Gastroesophageal sphincter (tissue), 4 donors: Measurements from ENCODE around the gene BTLA. TPM values are rescaled to one million over a fixed set of nuclear protein-coding genes. Genes with fewer than 3 reads are reported as not detected.
"Not testable (repeated sequence)": the region's sequence is repeated elsewhere in the genome, so short reads cannot be mapped to it uniquely, and the experiment has no call there.

Experiments
- ATAC-seq: fragments of 150-250 bp; one replicate; pipeline ENCODE4 v1.9.1; 2016; ENCODE audit warnings: mild to moderate bottlenecking, moderate library complexity
- H3K27ac ChIP-seq, 4 donors: fragments of 200-600 bp; sonication (generic) in 3 of 4; 1 replicate in 3 of 4; 2 replicates in 1 of 4; pipeline ENCODE4 v1.5.1; 2016 to 2019
- H3K27me3 ChIP-seq: fragments of 200-600 bp; sonication (generic); one replicate; pipeline ENCODE4 v1.5.1; 2019
- H3K36me3 ChIP-seq, 2 donors: fragments of 200-600 bp; sonication (generic); one replicate each; pipeline ENCODE4 v1.5.1; 2019; ENCODE audit warnings: control low read depth in 1 of 2
- H3K4me1 ChIP-seq, 3 donors: fragments of 200-600 bp; sonication (generic); 1 replicate in 2 of 3; 2 replicates in 1 of 3; pipeline ENCODE4 v1.5.1; 2016 to 2019; ENCODE audit warnings: control low read depth in 2 of 3
- H3K4me3 ChIP-seq, 2 donors: fragments of 200-600 bp; sonication (generic); one replicate each; pipeline ENCODE4 v1.5.1; 2019; ENCODE audit warnings: mild to moderate bottlenecking in 1 of 2, moderate library complexity in 1 of 2
- H3K9me3 ChIP-seq, 3 donors: fragments of 200-600 bp; sonication (generic); one replicate each; pipeline ENCODE4 v1.5.1; 2017 to 2019; ENCODE audit warnings: control low read depth in 2 of 3
- CTCF ChIP-seq, 4 experiments: fragments of 200-600 bp in 2 of 4; fragments of 450-650 bp in 2 of 4; sonication (generic) in 1 of 4; IDR thresholded peaks; one replicate each; pipeline ENCODE4 v1.5.1; 2017 to 2019; ENCODE audit warnings: antibody characterized with exemption in 4 of 4, mild to moderate bottlenecking in 2 of 4, moderate library complexity in 2 of 4
- EP300 ChIP-seq: sonication (generic); formaldehyde crosslinking; IDR thresholded peaks from one replicate; pipeline ENCODE4 v1.6.1; 2017; ENCODE audit warnings: antibody characterized with exemption, mild to moderate bottlenecking
- POLR2A ChIP-seq, 2 donors: fragments of 450-650 bp; IDR thresholded peaks; one replicate each; pipeline ENCODE4 v1.6.1; 2017; ENCODE audit warnings: antibody characterized with exemption in 2 of 2, mild to moderate bottlenecking in 2 of 2, moderate library complexity in 1 of 2
- POLR2AphosphoS5 ChIP-seq: sonication (generic); formaldehyde crosslinking; IDR thresholded peaks from one replicate; pipeline ENCODE4 v1.6.1; 2017; ENCODE audit warnings: antibody characterized with exemption
- WGBS, 2 donors: methylation state at CpG; one replicate each; pipeline ENCODE4 v1.1.5; 2018; ENCODE audit warnings: low coverage in 1 of 2; 5-methylcytosine and 5-hydroxymethylcytosine counted together
- total RNA-seq, 4 donors: library from RNA; depleted of rRNA; stranded (reverse); fragments of >200 nt; gene quantifications; one replicate each; pipeline ENCODE4 v1.1.0, GENCODE V29; 2016

The BTLA gene
- total RNA-seq, 4 donors from 2014 or later, result 0.08 to 1.8 TPM; not detected in 2

GRCh38 chr3:112429960-112430359, 69.3 kb downstream of the BTLA start:
- Histone ChIP-seq H3K36me3 (no peaks in the 10 kb centered on the region), H3K9me3 (no peaks in the 10 kb centered on the region), H3K4me3 (no peak overlapping the region), H3K4me1 (no peaks in the 10 kb centered on the region), H3K27ac (no peak overlapping the region), H3K27me3 (no peaks in the 10 kb centered on the region)
- 30 to 36% methylated on average over 3 of the region's 3 CpGs for WGBS, 2 donors
- ATAC-seq, result no peak
- TF ChIP-seq POLR2A (IDR thresholded peaks at IDR 0.05) (no peak), POLR2AphosphoS5 (no peak), EP300 (no peak), CTCF (IDR thresholded peaks at IDR 0.05) (no peak)

DNA sequence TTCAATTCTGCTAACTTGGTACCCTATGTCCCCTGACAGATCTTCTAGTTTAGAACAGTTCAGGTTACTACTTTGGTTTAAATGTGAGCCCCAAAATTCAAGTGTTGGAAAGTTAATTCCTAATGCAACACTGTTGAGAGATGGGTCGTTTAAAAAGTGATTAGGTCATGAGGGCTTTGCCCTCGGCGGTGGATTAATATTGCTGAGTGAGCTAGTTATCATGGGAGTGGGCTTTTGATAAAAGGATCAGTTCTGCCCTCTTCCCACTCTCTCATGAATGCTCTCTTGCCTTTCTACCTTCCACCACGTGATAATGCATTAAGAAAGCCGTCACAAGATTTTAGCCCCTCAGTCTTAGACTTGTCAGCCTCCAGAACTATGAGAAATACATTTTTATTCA, 72.1 kb downstream of the BTLA start:
- Histone ChIP-seq H3K9me3 (no peaks in the 10 kb centered on the region), H3K27me3 (no peaks in the 10 kb centered on the region), H3K36me3 (no peaks in the 10 kb centered on the region), H3K27ac (no peak overlapping the region), H3K4me3 (no peak overlapping the region), H3K4me1 (no peaks in the 10 kb centered on the region)
- ATAC-seq, result no peak
- WGBS, 2 donors, result 75 to 91% methylated on average over 4 to 5 of the region's 5 CpGs
- TF ChIP-seq POLR2AphosphoS5, result no peak
- TF ChIP-seq POLR2A (IDR thresholded peaks at IDR 0.05), result no peak
- TF ChIP-seq EP300, result no peak
- TF ChIP-seq CTCF (IDR thresholded peaks at IDR 0.05), result no peak

- no peaks in the 10 kb centered on the region for H3K27me3 ChIP-seq
- no peak overlapping the region for H3K4me3 ChIP-seq
- H3K27ac ChIP-seq, result no peak overlapping the region
- WGBS, 2 donors, result 91 to 97% methylated on average over 2 of the region's 2 CpGs
- no peak for TF ChIP-seq EP300
- TF ChIP-seq POLR2AphosphoS5, result no peak
- no peak for TF ChIP-seq POLR2A (IDR thresholded peaks at IDR 0.05)
- no peak for TF ChIP-seq CTCF (IDR thresholded peaks at IDR 0.05)
- no peaks in the 10 kb centered on the region for H3K36me3 ChIP-seq
- ATAC-seq, result no peak
- no peaks in the 10 kb centered on the region for H3K9me3 ChIP-seq
- H3K4me1 ChIP-seq, result no peaks in the 10 kb centered on the region
Measured at GRCh38 chr3:112425858-112426750, 73.2 kb downstream of the BTLA start.

DNA sequence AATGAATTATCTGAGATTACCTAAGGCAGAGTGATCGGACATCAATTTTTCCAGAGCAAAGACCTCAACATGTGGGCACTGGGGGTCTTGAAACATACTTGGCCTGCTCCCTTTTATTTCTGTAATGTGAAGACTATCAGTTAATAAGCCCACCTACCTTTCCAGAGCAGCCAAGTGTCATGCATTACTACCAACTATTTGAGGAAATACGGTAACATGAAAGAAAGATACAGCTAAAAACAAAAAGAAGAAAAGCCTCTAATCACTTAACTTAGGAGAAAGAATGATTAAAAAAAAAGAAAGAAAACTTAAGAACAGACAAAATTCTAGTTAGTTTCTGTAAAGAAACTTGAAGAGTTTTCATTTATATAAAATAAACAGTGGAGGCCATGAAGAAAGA, 73.9 kb downstream of the BTLA start:
- H3K4me3 ChIP-seq, result no peak overlapping the region
- no peaks in the 10 kb centered on the region for H3K9me3 ChIP-seq
- WGBS, 2 donors, result 100% methylated on average over 2 of the region's 2 CpGs
- no peaks in the 10 kb centered on the region for H3K36me3 ChIP-seq
- no peak for ATAC-seq
- no peaks in the 10 kb centered on the region for H3K27me3 ChIP-seq
- H3K27ac ChIP-seq, result no peak overlapping the region
- TF ChIP-seq CTCF (IDR thresholded peaks at IDR 0.05) (no peak), POLR2AphosphoS5 (no peak), EP300 (no peak), POLR2A (IDR thresholded peaks at IDR 0.05) (no peak)
- no peaks in the 10 kb centered on the region for H3K4me1 ChIP-seq

DNA sequence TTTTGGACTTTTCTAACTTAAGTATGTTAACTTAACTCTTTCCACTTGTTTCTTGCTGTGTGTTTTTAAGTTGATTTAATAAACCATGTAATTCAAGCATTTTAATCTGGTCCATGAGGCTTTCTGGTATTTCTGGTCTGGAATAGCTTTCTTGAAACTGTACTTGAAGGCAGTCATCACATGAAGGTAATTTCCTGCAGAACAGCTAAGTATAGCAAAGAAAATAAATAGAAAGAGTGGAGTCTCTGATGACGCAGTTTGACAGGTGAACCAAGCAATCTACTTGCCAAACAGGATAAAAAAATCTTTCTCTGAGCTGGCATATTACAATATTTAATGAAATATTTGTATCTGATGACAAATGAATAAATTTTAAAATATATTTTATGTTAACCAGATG, 74.9 kb downstream of the BTLA start:
- Histone ChIP-seq H3K4me1 (no peaks in the 10 kb centered on the region), H3K27me3 (no peaks in the 10 kb centered on the region), H3K9me3 (no peaks in the 10 kb centered on the region), H3K27ac (no peak overlapping the region), H3K36me3 (no peaks in the 10 kb centered on the region), H3K4me3 (no peak overlapping the region)
- ATAC-seq, result no peak
- TF ChIP-seq EP300 (no peak), POLR2AphosphoS5 (no peak), POLR2A (IDR thresholded peaks at IDR 0.05) (no peak), CTCF (IDR thresholded peaks at IDR 0.05) (no peak)
- 50 to 57% methylated on average over 1 of the region's 1 CpG for WGBS, 2 donors

GRCh38 chr3:112422921-112423320, 76.4 kb downstream of the BTLA start:
- not testable (repeated sequence) for H3K9me3 ChIP-seq, ATAC-seq, H3K27ac ChIP-seq, H3K4me3 ChIP-seq, H3K27me3 ChIP-seq, H3K4me1 ChIP-seq, H3K36me3 ChIP-seq
- WGBS, 2 donors, result 83% methylated on average over 6 of the region's 7 CpGs; no CpG with 5 or more reads in 1 of the 2 donors

- not testable (repeated sequence) for H3K27ac ChIP-seq, H3K4me1 ChIP-seq, H3K27me3 ChIP-seq, H3K36me3 ChIP-seq, H3K4me3 ChIP-seq, H3K9me3 ChIP-seq, ATAC-seq
- WGBS, 2 donors, result 83 to 87% methylated on average over 1 to 4 of the region's 5 CpGs
Measured at GRCh38 chr3:112418526-112418925, 80.7 kb downstream of the BTLA start.
